Fibroblast of pulmonary artery (primary cell): Measurements from ENCODE around the gene TPSB2.
A peak's percentile ranks its signal among the peaks of the same experiment; 100 is the strongest.

Experiments used
- DNase-seq: peaks from one replicate; pipeline ENCODE4 v3.0.0-alpha.2; 2010; ENCODE audit warnings: low read depth
- H3K4me3 ChIP-seq: replicated peaks from 2 replicates; pipeline ENCODE4 v1.5.1; 2011; ENCODE audit warnings: low read depth, mild to moderate bottlenecking, control low read depth, low read length, moderate library complexity
- CTCF ChIP-seq: IDR thresholded peaks from 2 replicates; pipeline ENCODE4 v1.5.1; 2011; ENCODE audit warnings: mild to moderate bottlenecking, control low read depth, low read length, inconsistent platforms; ENCODE audit errors: missing control alignments

TPSB2 gene

DNA sequence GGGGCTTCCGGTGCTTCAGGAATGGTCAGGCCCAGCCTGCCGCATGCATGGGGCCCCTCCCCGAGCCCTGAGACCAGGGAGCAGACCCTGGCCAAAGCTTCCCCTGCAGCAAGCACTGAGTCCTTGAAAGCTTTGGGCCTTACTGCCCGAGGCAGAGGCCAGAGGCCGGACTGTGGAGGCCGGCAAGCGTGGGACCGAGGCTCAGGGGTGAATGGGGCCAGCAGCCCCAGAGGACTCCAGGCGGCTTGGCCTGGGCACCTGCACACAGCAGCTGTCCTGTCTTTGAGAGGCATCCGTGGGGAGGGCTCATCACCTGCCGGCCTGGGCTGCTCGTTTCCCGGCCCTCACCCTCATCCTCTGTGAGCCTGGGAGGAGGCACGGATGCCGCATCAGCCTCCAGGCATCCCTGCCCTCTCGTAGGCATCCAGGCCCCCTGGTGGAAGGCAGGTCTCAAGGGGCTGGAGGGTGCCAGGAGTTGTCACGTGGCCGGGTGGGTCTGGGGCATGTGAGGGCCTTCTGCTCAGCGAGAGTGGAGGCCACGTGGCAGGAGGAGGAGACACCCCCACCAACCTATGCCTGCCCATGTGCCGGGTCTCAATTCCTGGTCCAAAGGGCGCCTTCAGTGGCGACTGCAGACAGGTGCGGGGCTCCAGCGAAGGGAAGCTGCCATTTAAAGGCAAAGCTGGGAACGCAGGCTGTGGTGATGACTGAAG, 45.7 kb downstream of the TPSB2 start:
- DNase-seq, result no peak
- H3K4me3 ChIP-seq, result no peak overlapping the region
- no peak for TF ChIP-seq CTCF

GRCh38 chr16:1182950-1183907, 46.8 kb downstream of the TPSB2 start:
- TF ChIP-seq CTCF, result no peak
- peak; percentile 71 for DNase-seq
- H3K4me3 ChIP-seq, result no peak overlapping the region

DNA sequence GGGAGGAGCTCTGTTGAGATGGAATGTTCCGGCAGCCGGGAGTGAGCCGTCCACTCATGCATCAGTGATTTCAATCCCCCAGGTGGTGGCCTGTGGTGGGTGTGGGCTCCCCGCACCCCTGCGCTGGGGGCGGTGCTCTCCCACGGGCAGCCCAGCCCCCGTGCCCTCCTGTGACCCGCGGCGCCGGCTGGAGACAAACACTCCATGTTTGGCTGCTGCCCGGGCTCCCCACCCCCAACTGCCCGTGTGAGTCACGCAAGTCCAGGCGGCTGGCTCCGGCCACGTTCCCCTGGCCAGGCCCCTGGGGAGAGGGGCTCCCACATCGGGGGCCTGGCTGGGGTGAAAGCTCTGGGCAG, 47.7 kb downstream of the TPSB2 start:
- H3K4me3 ChIP-seq, result no peak overlapping the region
- no peak for TF ChIP-seq CTCF
- DNase-seq, result peak; percentile 77

GRCh38 chr16:1181404-1182315, 48.3 kb downstream of the TPSB2 start:
- no peak overlapping the region for H3K4me3 ChIP-seq
- no peak for TF ChIP-seq CTCF
- no peak for DNase-seq

DNA sequence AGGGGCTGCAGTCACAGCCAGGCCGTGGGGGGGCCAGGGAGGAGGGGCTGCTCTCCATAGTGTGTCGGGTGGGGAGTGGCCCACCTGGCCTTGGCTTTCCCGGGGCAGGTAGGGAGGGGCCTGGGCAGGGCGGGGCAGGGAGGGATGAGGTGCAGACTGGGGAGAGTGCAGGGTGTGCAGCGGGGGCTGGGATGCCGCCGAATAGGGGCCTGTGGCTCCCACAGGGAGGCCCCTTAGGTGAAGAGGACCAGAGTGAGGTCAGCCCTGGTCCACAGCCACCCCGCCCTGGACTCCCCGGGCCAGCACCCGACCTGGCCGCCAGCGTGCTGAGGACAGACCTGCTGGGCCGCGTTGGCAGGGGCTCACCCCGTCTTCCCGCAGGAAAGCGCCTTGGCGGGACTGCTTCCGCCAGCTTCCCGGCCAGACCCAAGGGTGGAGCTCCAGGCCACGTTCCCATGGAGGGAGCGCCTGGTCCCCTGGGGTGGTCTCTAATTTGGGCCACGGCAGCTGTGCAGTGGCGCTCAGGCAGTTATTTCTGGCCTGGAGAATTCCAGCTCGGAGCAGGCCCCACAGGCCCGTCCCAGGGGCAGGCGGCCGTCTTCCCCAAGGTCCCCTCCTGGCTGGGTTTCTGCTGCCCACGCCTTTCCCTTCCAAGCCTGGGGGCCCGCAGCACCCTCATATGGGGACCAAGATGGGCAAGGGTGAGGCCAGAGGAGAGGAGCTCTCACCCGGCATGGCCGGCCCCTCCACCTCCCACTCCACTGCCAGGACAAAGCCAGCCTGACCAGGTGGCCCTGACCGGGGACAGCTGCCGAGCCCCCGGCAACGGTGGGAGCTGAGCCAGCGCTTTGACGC, 49.2 kb downstream of the TPSB2 start:
- TF ChIP-seq CTCF, result no peak
- H3K4me3 ChIP-seq, result no peak overlapping the region
- DNase-seq, result no peak
